ENCODE results near the gene POLR2E. TPM values are rescaled to one million over a fixed set of nuclear protein-coding genes. Genes with fewer than 3 reads are reported as not detected.
"Not testable (repeated sequence)": the region's sequence is repeated elsewhere in the genome, so short reads cannot be mapped to it uniquely, and the experiment has no call there.

POLR2E gene
- total RNA-seq, 1 donor from 2014 or later = 248 TPM

DNA sequence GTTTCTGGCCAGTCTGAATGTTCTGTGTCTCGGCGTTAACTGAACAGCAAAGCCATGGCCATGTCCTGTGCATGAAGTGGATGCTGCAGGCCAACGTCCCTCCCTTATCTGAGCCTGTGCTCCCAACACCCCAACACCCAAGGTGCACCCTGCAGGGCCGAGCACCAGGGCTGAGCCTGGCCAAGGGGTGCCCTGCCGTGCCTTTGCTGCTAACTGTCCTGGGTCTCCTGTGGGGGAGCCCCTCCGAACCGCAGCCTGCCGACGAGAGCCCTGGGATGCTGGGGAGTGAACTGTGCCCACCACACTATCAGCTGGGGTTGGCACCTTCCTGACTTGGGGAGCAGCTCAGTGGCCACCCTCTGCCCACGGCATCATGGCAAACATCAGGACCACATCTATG, 26.2 kb upstream of the POLR2E start:
- TF ChIP-seq, protein P1, sequence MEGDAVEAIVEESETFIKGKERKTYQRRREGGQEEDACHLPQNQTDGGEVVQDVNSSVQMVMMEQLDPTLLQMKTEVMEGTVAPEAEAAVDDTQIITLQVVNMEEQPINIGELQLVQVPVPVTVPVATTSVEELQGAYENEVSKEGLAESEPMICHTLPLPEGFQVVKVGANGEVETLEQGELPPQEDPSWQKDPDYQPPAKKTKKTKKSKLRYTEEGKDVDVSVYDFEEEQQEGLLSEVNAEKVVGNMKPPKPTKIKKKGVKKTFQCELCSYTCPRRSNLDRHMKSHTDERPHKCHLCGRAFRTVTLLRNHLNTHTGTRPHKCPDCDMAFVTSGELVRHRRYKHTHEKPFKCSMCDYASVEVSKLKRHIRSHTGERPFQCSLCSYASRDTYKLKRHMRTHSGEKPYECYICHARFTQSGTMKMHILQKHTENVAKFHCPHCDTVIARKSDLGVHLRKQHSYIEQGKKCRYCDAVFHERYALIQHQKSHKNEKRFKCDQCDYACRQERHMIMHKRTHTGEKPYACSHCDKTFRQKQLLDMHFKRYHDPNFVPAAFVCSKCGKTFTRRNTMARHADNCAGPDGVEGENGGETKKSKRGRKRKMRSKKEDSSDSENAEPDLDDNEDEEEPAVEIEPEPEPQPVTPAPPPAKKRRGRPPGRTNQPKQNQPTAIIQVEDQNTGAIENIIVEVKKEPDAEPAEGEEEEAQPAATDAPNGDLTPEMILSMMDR (conservative IDR thresholded peaks at IDR 0.05; ENCODE audit: low read depth, low read length) = no peak
- DNase-seq (ENCODE audit: low read depth) = no peak
- H3K4me3 ChIP-seq (ENCODE audit: low read depth, low read length) = no peak overlapping the region

DNA sequence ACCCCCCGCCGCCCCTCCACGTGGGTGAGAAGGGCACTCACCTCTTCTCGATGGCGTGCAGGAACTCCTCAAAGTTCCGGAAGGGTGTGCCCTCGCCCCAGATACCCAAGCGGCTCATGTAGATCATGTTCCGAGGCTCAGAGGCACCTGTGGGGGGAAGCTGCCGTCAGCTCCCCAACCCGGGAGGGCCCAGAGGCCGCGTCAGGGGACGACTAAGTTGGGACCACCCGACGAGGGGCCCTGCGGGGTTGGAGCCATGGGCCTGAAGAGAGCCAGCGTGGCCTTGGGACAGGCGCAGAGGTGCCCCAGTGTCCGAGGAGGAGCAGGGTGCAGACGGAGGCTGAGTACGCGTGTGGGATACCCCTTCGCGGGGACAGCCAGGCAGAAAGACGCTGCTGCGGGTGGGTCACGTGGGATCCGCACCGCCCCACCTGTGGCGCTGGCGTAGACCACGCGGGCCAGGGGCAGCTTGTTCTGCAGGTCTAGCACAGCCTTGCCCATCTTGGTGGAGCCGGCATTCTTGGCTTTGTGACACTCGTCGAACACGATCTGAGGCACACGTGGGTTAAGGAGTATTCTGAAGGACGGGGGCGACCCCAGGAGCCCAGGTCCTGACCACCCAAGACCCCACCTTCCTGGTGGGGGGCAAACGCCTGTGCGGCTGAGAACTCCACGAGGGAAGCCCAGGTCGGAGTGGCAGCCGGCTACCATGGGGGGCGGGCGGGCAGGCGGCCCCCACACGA, 24.5 kb upstream of the POLR2E start:
- no peak for DNase-seq (ENCODE audit: low read depth)
- no peak overlapping the region for H3K4me3 ChIP-seq (ENCODE audit: low read depth, low read length)
- TF ChIP-seq, protein P1 (conservative IDR thresholded peaks at IDR 0.05; ENCODE audit: low read depth, low read length) = no peak

DNA sequence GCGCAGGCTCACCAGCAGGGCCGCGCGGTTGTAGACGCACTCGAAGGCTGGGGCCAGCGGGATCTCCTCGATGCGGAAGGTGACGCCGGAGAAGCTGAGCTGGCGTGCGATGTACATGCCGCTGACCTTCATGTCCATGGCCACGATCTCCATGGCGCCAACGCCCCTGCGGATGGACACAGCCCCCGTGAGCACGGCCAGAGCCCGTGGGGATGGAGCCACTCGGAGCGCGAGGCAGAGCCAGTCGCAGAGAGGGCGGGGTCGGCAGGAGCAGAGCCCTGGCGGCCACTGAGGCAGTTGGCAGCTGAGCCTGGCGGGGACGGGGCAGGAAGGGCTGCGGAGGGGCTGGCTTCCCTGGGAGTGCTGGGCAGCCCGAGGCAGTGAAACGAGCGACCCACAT, 23.8 kb upstream of the POLR2E start:
- DNase-seq (ENCODE audit: low read depth) = no peak
- TF ChIP-seq, protein P1 (conservative IDR thresholded peaks at IDR 0.05; ENCODE audit: low read depth, low read length) = no peak
- no peak overlapping the region for H3K4me3 ChIP-seq (ENCODE audit: low read depth, low read length)

DNA sequence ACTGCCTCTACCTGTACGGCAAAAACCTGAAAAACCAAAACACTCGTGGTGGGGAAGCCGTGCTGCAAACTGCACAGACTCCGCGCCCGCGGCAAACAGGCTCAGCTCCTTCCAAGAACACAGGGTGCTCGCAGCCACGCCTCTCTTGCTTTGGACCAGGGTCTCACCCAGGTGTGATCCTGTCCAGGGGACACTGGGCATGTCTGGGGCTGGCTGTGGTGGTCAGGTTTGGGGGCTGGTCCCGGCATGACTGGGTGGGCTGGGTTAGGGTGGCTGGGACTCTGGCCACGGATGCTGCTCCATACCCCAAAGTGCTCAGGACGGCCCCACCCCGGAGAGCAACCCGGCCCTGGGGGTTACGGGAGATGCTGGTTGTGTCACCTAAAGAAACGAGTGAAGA, 22.5 kb upstream of the POLR2E start:
- no peak for DNase-seq (ENCODE audit: low read depth)
- TF ChIP-seq, protein P1 (conservative IDR thresholded peaks at IDR 0.05; ENCODE audit: low read depth, low read length) = no peak
- no peak overlapping the region for H3K4me3 ChIP-seq (ENCODE audit: low read depth, low read length)

DNA sequence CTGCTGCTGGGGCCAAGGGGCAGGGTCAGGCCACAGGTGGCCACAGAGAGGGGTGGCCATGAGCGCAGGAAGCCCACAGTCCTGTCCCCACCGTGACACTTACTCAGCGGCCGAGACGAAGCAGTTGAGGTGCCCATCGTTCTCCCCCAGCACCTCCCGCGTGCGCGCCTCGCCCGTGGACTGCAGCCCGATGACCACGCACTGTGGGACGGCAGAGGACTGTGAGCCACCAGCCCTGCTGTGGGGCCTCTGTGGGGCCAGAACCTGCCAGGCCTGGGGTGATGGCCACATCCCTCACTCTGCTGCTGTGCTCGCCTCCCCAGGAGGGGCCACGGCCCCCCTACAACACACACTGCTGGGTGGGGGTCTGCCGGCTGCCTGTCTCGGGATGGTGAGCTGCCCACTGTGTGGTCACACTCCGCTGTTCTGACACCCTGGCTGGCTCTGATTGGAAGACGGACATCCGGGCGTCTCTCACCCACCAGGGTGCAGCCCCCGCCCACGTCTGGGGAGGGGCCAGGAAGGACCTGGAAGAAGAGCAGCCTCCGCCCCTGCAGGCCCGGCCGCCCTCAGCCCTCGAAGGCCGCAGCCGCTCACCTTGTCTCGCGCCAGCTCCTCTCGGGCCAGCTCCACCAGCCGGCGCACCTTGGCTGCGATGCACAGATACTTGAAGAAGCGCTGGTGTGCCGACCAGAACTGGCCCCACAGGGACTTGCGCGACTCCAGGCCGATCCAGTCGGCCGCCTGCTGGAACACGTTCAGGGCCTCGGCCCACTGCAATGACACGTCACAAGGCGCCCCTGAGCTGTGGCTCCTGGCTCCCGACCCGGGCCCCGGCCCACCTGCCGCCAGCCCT, 21.8 kb upstream of the POLR2E start:
- no peak overlapping the region for H3K4me3 ChIP-seq (ENCODE audit: low read depth, low read length)
- TF ChIP-seq, protein P1 (conservative IDR thresholded peaks at IDR 0.05; ENCODE audit: low read depth, low read length) = no peak
- no peak for DNase-seq (ENCODE audit: low read depth)

DNA sequence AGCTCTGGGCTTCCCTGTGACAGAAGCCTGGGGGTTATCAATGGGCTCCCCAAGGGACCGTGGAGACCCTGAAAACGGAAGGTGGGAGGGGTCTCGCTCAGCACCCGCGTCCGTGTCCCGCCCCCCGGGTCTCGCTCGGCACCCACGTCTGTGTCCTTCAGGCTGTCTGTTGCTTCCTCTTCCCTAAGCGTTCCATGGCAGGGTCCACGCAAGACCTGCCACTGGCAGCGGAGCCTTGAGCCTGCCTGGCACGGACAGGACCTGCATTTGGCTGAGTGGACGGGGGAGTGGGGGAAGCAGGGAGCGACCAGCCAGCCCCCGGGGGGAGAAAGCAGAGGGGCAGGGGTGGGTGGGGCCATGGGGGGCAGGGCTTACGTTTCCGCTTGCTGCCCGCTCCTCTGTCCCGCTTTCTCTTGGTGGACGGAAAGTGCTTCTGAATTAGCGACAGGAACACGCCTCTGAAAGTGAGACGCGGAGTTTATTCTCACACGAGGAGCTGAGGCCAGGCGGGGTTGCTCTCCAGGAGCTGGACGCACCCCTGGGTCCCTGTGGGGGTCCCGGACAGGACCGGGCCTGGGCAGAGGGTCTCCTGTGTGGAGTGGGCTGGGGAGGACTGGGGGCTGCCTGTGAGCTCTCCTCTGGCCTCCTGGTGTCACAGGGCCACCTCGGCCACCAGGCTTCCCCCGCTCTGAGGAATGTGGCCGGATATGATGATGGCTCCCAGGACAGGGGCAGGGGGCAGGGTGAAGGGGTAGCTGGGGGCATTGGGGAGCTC, 20.7 kb upstream of the POLR2E start:
- no peak for DNase-seq (ENCODE audit: low read depth)
- no peak overlapping the region for H3K4me3 ChIP-seq (ENCODE audit: low read depth, low read length)
- TF ChIP-seq, protein P1 (conservative IDR thresholded peaks at IDR 0.05; ENCODE audit: low read depth, low read length) = no peak

DNA sequence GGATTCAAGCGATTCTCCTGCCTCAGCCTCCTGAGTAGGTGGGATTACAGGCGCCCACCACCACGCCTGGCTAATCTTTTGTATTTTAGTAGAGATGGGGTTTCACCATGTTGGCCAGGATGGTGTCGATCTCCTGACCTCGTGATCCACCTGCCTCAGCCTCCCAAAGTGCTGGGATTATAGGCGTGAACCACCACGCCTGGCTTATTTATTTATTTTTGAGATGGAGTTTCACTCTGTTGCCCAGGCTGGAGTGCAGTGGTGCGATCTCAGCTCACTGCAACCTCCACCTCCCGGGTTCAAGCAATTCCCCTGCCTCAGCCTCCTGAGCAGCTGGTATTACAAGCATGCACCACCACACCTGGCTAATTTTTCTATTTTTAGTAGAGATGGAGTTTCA, 19.6 kb upstream of the POLR2E start:
- DNase-seq (ENCODE audit: low read depth); H3K4me3 ChIP-seq (ENCODE audit: low read depth, low read length): not testable (repeated sequence)
